Hepatocyte (in vitro differentiated cells): ENCODE results near the gene EEFSEC.

Source experiments
- CTCF ChIP-seq: fragments of 200-600 bp; sonication (generic); IDR thresholded peaks from 2 replicates; pipeline ENCODE4 v1.5.1; 2016; ENCODE audit warnings: antibody characterized with exemption, mild to moderate bottlenecking; ENCODE audit not compliant: poor library complexity
- EZH2 ChIP-seq: fragments of 200-600 bp; sonication (generic); IDR thresholded peaks from 2 replicates; pipeline ENCODE4 v1.6.1; 2016; ENCODE audit warnings: antibody characterized with exemption, mild to moderate bottlenecking, borderline replicate concordance

- TF ChIP-seq CTCF (no peak), EZH2 (no peak)
Measured at GRCh38 chr3:128405554-128406277, 252.4 kb downstream of the EEFSEC start.
